Endodermal cell (in vitro differentiated cells): Measurements from ENCODE around the gene DBT. TPM values are rescaled to one million over a fixed set of nuclear protein-coding genes. Genes with fewer than 3 reads are reported as not detected.
A peak's percentile ranks its signal among the peaks of the same experiment; 100 is the strongest.

Experiments
- DNase-seq: peaks from one replicate; pipeline ENCODE4 v3.0.0-alpha.2; 2017
- H3K27ac ChIP-seq: 2 replicates; pipeline ENCODE4 v1.5.1; 2013; ENCODE audit warnings: mild to moderate bottlenecking, low read depth, low read length, moderate library complexity
- H3K27me3 ChIP-seq: 2 replicates; pipeline ENCODE4 v1.6.1; 2013; ENCODE audit warnings: mild to moderate bottlenecking, low read length, moderate library complexity; ENCODE audit not compliant: insufficient read depth, control insufficient read depth, poor library complexity, severe bottlenecking
- H3K36me3 ChIP-seq: 2 replicates; pipeline ENCODE4 v1.7.0; 2013; ENCODE audit warnings: mild to moderate bottlenecking, low read length, moderate library complexity; ENCODE audit not compliant: control insufficient read depth, insufficient read depth
- H3K4me1 ChIP-seq: one replicate; pipeline ENCODE4 v1.7.0; 2013; ENCODE audit warnings: low read length; ENCODE audit not compliant: control insufficient read depth, insufficient read depth
- H3K4me3 ChIP-seq: 2 replicates; pipeline ENCODE4 v1.5.1; 2013; ENCODE audit warnings: mild to moderate bottlenecking, low read length, moderate library complexity
- H3K9ac ChIP-seq: 2 replicates; pipeline ENCODE4 v1.6.1; 2013; ENCODE audit warnings: mild to moderate bottlenecking, low read length, moderate library complexity; ENCODE audit not compliant: poor library complexity, severe bottlenecking; ENCODE audit errors: extremely low read depth
- H3K9me3 ChIP-seq: 2 replicates; pipeline ENCODE4 v1.6.1; 2013; ENCODE audit warnings: mild to moderate bottlenecking, low read length, moderate library complexity; ENCODE audit not compliant: control insufficient read depth
- H3K27ac Mint-ChIP-seq: 2 replicates; pipeline ENCODE4 v1.8.0; 2020; ENCODE audit warnings: mixed read lengths
- H3K27me3 Mint-ChIP-seq: 2 replicates; pipeline ENCODE4 v1.8.0; 2021; ENCODE audit warnings: mild to moderate bottlenecking, mixed read lengths; ENCODE audit not compliant: insufficient read depth
- H3K36me3 Mint-ChIP-seq: 2 replicates; pipeline ENCODE4 v1.8.0; 2020; ENCODE audit warnings: low read depth, mixed read lengths
- H3K4me1 Mint-ChIP-seq: 2 replicates; pipeline ENCODE4 v1.8.0; 2020; ENCODE audit warnings: mixed read lengths
- H3K4me3 Mint-ChIP-seq: 2 replicates; pipeline ENCODE4 v1.8.0; 2020; ENCODE audit warnings: mild to moderate bottlenecking, moderate library complexity, mixed read lengths
- H3K9me3 Mint-ChIP-seq: 2 replicates; pipeline ENCODE4 v1.8.0; 2020; ENCODE audit warnings: mild to moderate bottlenecking, mixed read lengths
- CTCF ChIP-seq: fragments of 200-600 bp; sonication (generic); conservative IDR thresholded peaks from 2 replicates; pipeline ENCODE4 v1.5.0; 2021; ENCODE audit warnings: antibody characterized with exemption, mild to moderate bottlenecking
- WGBS, 2 experiments: methylation state at CpG; one replicate each; pipeline versions ENCODE4 v1.1.5 to v1.1.7; 2013; ENCODE audit warnings: missing lambda C conversion rate in 2 of 2, mixed read lengths in 1 of 2; ENCODE audit not compliant: insufficient coverage in 1 of 2, insufficient read length in 1 of 2; 5-methylcytosine and 5-hydroxymethylcytosine counted together
- total RNA-seq, 2 donors: library from RNA; stranded (reverse); fragmentation: NEBNext Ultra II Directional in 1 of 2; extraction: Animal tissue kit (Norgen Biotek cat#: 25700) in 1 of 2; gene quantifications; 2 replicates in 1 of 2; 3 replicates in 1 of 2; pipeline ENCODE4 v1.2.1, GENCODE V29; 2021

Gene DBT
- total RNA-seq, 2 donors from 2014 or later = 23.0 to 24.6 TPM

DNA sequence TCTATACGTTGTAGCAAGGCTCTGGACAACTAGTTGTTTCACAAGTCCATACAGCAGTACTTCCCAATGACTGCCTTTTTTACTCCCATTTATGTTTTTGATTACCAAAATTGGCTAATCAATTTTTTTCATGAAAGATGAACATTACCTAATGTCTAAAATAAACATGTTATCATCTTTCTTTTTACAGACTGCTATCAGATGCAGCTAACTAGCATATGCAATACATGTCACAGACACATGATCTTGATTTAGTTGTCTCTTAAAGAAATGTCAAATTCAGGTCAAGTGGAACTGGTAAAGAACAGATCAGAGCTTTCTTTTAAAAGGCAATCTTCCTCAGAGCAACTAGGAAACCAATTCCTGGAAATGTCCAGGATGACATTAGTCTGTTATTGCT lies 630 bp upstream of the DBT start:
- Histone ChIP-seq H3K9ac (no peak overlapping the region), H3K27me3 (no peaks in the 10 kb centered on the region), H3K27ac (no peak overlapping the region), H3K4me1 (peaks cover 6% of the 10 kb centered on the region), H3K4me3 (peak overlapping the region; percentile 99), H3K9me3 (no peaks in the 10 kb centered on the region), H3K36me3 (no peaks in the 10 kb centered on the region)
- H3K36me3 Mint-ChIP-seq = peaks cover 6% of the 10 kb centered on the region
- TF ChIP-seq CTCF = no peak
- H3K9me3 Mint-ChIP-seq = no peaks in the 10 kb centered on the region
- 0 to 3% methylated on average over 1 of the region's 1 CpG for WGBS, 2 experiments
- DNase-seq = no peak
- peaks cover 2% of the 10 kb centered on the region for H3K27me3 Mint-ChIP-seq
- H3K27ac Mint-ChIP-seq = no peak overlapping the region
- peaks cover 16% of the 10 kb centered on the region for H3K4me1 Mint-ChIP-seq
- no peak overlapping the region for H3K4me3 Mint-ChIP-seq

GRCh38 chr1:100249155-100249536 lies 488 bp downstream of the DBT start:
- peak overlapping the region; percentile 75 for H3K27ac ChIP-seq
- no peak overlapping the region for H3K4me3 Mint-ChIP-seq
- H3K4me1 ChIP-seq = peaks cover 6% of the 10 kb centered on the region
- TF ChIP-seq CTCF = no peak
- no peak for DNase-seq
- 0 to 3% methylated on average over 7 to 12 of the region's 12 CpGs for WGBS, 2 experiments
- peaks cover 6% of the 10 kb centered on the region for H3K36me3 Mint-ChIP-seq
- H3K9me3 Mint-ChIP-seq = no peaks in the 10 kb centered on the region
- peak overlapping the region; percentile 93 for H3K9ac ChIP-seq
- H3K27me3 ChIP-seq = no peaks in the 10 kb centered on the region
- H3K9me3 ChIP-seq = no peaks in the 10 kb centered on the region
- peaks cover 16% of the 10 kb centered on the region for H3K4me1 Mint-ChIP-seq
- no peaks in the 10 kb centered on the region for H3K27me3 Mint-ChIP-seq
- no peaks in the 10 kb centered on the region for H3K36me3 ChIP-seq
- no peak overlapping the region for H3K27ac Mint-ChIP-seq
- peak overlapping the region; percentile 99 for H3K4me3 ChIP-seq

- no peak overlapping the region for H3K27ac ChIP-seq
- WGBS, 2 experiments = 92 to 96% methylated on average over 4 of the region's 4 CpGs
- Mint-ChIP-seq H3K27ac (peak overlapping the region; percentile 32), H3K9me3 (no peaks in the 10 kb centered on the region), H3K4me1 (peaks cover 4% of the 10 kb centered on the region), H3K27me3 (no peaks in the 10 kb centered on the region), H3K36me3 (peaks cover 12% of the 10 kb centered on the region), H3K4me3 (no peak overlapping the region)
- no peak overlapping the region for H3K9ac ChIP-seq
- no peak for DNase-seq
- TF ChIP-seq CTCF = no peak
- no peaks in the 10 kb centered on the region for H3K36me3 ChIP-seq
- H3K4me1 ChIP-seq = peaks cover 3% of the 10 kb centered on the region
- H3K9me3 ChIP-seq = no peaks in the 10 kb centered on the region
- H3K4me3 ChIP-seq = no peak overlapping the region
- no peaks in the 10 kb centered on the region for H3K27me3 ChIP-seq
Measured at GRCh38 chr1:100246738-100247137, 2.9 kb downstream of the DBT start.
